NT2/D1 (cell line): ENCODE measurements around the gene PDPR.
"Not testable (repeated sequence)": the region's sequence is repeated elsewhere in the genome, so short reads cannot be mapped to it uniquely, and the experiment has no call there.

ENCODE experiments used
- SUZ12 ChIP-seq: IDR thresholded peaks from 2 replicates; pipeline ENCODE4 v1.6.1; 2011; ENCODE audit not compliant: insufficient read length, insufficient read depth; ENCODE audit errors: extremely low read depth
- YY1 ChIP-seq: IDR thresholded peaks from 2 replicates; pipeline ENCODE4 v1.6.1; 2011; ENCODE audit not compliant: insufficient read length, insufficient read depth
- ZNF274 ChIP-seq: IDR thresholded peaks from 2 replicates; pipeline ENCODE4 v1.6.1; 2011; ENCODE audit warnings: mild to moderate bottlenecking, low read depth, low read length

- TF ChIP-seq YY1, ZNF274, SUZ12: not testable (repeated sequence)
Observed at GRCh38 chr16:70083931-70084330, 30.2 kb upstream of the PDPR start.
